Left renal pelvis (tissue), 4 donors: ENCODE measurements around the gene HOXA13. TPM values are rescaled to one million over a fixed set of nuclear protein-coding genes. Genes with fewer than 3 reads are reported as not detected.
A peak's percentile ranks its signal among the peaks of the same experiment; 100 is the strongest.

ENCODE experiments used
- DNase-seq, 4 donors: peaks; one replicate each; pipeline ENCODE4 v3.0.0-alpha.2; 2013; ENCODE audit warnings: low read depth in 4 of 4, low spot score in 3 of 4
- polyA plus RNA-seq, 4 donors: library from polyadenylated mRNA; unstranded; fragments of 120-200 nt; gene quantifications; one replicate each; pipeline ENCODE4 v1.2.1, GENCODE V29; 2013; ENCODE audit not compliant: insufficient read length in 4 of 4

Gene HOXA13
- polyA plus RNA-seq, 4 donors = 0.03 TPM; not detected in 3

DNA sequence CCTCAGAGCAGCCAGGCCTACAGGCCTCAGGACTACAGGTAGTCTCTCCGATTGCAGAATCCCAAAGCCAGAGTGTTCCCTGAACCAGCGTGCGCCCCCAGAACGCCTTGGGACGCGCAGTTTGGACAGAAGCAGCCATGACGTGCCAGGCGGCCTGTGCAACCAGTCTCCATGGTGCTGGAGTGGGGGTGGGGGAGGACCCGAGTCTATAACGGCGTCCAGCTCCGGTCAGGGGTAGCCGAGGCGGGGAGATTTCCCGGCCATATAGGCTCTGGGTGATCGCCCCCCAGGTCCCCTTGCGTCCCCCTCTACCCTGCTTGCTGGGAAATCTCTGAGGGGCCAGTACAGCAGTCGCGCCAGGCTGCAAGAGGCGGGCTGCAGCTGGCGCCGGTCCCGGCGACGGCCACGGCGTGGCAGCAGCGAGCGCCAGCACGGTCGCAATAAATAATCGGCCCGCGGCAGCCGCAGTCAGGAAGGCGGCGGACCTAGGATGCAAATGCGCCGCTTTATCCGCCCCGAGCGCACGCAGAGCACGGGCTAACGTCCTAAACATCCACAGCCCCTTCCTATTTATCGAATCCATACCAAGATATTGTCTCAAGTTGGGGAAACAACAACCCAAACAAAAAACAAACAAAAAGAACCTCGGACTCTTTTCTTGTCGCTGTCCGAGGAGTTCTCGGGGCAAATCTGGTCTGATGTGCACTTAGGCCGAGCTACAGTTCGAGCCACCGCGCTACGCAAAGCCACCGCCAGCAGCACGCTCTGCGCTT lies 49.1 kb downstream of the HOXA13 start:
- DNase-seq = peak in 1 of 4 donors; percentile 73

DNA sequence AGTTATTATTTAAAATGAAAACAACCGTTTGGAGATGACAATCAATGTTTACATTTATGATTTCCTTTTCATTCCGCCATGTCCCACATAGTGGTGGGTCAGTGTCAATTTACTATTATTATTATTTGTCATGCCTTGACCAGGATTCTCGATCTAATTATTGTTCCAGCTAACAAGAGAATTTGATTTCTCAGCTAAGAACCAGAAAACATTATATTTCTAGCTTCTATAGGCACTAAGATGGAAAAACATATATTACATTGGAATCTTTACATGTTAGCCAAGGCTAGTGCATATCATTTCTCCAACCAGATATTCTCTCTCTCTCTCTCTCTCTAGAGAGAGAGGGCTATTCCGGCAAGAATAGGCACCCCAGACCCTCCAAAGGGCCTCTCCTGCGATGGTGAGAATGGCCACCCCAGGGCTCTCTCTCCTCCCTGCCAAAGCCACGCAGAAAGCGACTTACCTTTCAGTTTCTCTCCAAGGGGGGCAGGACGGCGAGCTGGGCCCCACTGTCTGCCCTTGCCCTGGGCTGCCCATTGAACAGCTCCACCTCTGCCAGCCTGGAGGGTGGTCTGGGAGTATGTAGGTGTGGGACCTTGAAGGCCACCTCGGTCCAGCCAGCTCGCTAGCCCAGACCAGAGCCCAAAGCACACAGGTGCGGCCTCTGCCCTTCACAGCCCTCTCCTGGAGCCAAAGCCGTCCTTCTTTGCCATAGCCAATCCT lies 49.9 kb downstream of the HOXA13 start:
- DNase-seq = no peak

GRCh38 chr7:27148756-27149641 lies 50.9 kb downstream of the HOXA13 start:
- no peak for DNase-seq

DNA sequence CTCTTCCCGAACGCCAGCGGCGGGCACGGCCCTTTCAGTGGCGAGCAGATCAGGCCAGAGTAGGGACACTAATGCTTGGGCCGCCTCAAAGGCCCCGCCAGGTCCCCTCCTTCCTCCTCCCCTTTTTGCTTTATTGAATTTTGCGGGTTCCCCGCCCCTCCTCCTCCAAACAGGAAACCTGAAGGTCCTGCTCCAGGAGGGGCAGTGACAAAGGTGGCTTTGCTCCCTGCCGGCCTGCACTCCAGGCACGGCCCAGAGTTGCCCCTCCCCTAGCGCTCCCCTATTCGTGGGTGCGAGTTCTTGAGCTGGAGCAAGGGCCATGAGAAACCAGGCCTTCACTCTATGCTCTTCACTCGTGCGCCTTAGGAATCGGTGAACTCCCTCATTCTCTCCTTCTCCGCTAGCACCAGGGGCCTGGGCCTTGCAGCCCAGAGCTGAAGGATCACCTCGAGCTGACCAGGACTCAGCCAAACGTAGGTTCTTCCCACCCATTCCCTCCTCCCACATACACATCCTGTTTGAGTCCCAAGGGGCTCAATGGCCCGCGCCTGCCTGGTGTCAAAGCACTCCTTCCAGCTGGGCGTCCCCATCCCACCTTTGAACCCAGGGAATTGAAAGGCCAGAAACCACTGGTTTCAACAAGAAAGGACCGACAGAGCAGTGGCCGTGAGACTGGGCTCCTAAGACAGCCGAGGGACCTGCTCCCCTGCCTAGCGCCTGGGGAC lies 51.7 kb downstream of the HOXA13 start:
- DNase-seq = no peak

DNA sequence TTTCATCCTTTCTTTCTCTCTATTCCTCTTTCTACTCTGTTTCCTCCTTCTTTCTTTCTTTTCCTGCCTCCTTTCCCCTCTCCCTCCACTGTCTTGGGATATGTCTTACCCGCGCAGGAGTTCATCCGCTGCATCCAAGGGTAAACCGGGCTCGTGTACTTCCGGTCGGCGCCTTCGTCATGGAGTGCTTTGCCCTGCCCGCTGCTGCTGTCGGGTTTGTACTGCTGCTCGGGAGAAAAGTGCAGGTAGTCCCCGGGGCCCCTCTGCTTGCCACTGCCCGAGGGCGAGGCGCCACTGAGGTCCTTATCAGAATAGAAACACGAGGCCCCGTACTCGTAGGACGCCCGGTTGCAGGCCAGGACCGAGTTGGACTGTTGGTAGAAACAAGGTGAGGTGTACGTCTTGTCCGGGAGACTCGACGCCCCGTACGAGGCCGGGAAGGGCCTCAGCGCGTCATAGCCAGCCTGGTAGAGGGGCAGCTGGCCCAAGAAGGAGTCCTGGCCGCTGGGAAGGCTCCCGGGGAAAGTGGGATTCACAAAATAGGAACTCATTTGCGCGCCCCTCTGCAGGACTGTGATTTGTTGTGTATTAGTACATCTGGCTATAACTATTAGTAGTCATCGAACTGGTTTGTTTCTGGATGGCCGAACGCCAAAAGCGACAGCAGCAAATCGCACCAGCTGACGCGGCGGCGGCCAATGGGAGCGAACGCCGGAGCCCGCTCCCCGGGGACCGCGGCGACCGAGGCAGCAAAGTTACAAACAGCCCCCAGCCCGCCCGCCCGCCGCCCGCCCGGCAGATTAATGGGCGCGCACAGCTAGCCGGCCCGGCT lies 52.5 kb downstream of the HOXA13 start, which contains the start of gene HOXA6:
Gene HOXA6, minus strand, starts transcription at position 576 of the 832 bp plus-strand sequence. Its CDS starts 25 bp downstream, at position 551.
- no peak for DNase-seq

DNA sequence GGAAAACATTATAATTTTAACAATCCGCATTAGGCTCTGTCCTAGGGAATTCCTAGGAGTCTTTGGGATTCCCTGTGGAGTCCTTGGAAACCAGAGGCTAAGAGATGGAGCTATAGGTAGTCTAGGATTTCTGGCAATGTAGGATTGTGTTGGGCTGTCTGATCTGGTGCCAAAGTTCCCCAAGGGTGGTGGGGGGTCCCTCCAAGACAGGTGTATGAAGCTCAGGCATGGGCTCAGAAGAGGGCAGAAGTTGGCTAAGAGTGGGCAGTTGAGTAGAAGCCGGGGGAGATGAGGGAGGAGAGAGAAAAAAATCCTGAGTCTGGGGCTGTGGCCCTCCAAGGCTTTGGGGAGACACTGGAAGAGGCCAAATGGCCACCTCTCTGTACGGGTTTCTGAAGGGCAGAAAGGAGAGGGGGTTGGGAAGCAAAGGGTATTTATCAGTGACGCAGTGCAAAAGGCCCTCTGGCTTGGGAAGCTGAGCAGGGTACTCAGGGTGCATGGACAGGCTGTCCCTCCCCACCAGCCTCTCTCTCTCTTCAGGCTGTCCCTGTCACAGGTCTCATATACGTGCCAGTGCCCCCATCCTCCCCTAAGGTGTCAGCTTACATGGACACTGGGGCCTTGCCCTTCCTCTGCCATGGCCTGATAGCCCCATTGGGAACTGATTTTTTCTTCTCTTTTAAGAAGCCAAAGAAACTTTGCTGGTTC lies 53.2 kb downstream of the HOXA13 start:
- DNase-seq = no peak

DNA sequence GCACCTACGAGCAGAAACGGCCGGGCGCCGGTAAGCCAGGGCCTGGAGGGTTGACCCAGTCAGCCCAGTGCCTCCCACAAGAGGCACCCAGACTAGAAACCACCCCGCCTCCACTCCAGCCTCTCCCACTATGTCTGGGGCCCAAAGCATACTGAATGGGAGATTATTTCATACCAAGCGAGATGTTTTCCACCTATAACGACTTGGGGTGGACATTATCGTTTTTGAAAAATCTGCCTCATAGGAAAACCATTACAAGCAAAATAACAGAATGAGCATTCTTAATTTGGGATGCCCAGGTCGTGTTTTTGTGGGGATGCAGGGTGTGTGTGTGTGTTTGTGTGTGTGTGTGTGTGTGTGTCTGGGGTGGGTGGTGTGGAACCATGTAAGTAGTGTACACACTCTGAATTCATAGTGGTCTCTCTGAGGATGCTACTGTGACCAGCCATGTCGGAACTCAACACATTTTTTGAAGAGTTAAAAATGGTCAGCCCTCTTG lies 53.9 kb downstream of the HOXA13 start:
- no peak for DNase-seq

- DNase-seq = no peak
Observed at GRCh38 chr7:27145165-27145913, 54.6 kb downstream of the HOXA13 start.

GRCh38 chr7:27144781-27145164 lies 55.1 kb downstream of the HOXA13 start:
- no peak for DNase-seq

Other genes starting within 250 kb of the HOXA13 start
- gene HOXA1, start 104.1 kb downstream of the HOXA13 start, polyA plus RNA-seq = 1 to 10 TPM; 2.6 to 4.0 (median 3.0) TPM
- gene HOXA2, start 97.4 kb downstream of the HOXA13 start, polyA plus RNA-seq = 10 to 100 TPM; 10.1 to 15.1 (median 11.3) TPM
- gene HOXA4, start 69.3 kb downstream of the HOXA13 start, polyA plus RNA-seq = 10 to 100 TPM; 22.0 to 26.2 (median 23.3) TPM
- 10 to 100 TPM; 76.3 to 92.8 (median 81.6) TPM for gene HOXA5, start 56.4 kb downstream of the HOXA13 start, polyA plus RNA-seq
- 10 to 100 TPM; 25.1 to 48.3 (median 35.4) TPM for gene HOXA6, start 52.3 kb downstream of the HOXA13 start, polyA plus RNA-seq
- gene HOXA3, start 47.5 kb downstream of the HOXA13 start, polyA plus RNA-seq = 10 to 100 TPM; 38.6 to 53.0 (median 46.3) TPM
- gene HOXA7, start 43.4 kb downstream of the HOXA13 start, polyA plus RNA-seq = 10 to 100 TPM; 11.4 to 31.9 (median 27.3) TPM
- gene HOXA9, start 34.6 kb downstream of the HOXA13 start, polyA plus RNA-seq = 100 to 1,000 TPM in 2 of 4 donors, 10 to 100 TPM in 2; 54.9 to 111 (median 103) TPM
- gene HOXA10, start 25.8 kb downstream of the HOXA13 start, polyA plus RNA-seq = 100 to 1,000 TPM; 103 to 161 (median 136) TPM
- gene HOXA11, start 14.9 kb downstream of the HOXA13 start, polyA plus RNA-seq = 10 to 100 TPM; 32.3 to 44.2 (median 40.7) TPM
- gene EVX1, start 42.7 kb upstream of the HOXA13 start, polyA plus RNA-seq = under 1 TPM in 2 of 4 donors, not detected in 2; 0.07 to 0.08 TPM